ENCODE results near the gene GAREM1.
"Not testable (repeated sequence)": the region's sequence is repeated elsewhere in the genome, so short reads cannot be mapped to it uniquely, and the experiment has no call there.

The GAREM1 gene

DNA sequence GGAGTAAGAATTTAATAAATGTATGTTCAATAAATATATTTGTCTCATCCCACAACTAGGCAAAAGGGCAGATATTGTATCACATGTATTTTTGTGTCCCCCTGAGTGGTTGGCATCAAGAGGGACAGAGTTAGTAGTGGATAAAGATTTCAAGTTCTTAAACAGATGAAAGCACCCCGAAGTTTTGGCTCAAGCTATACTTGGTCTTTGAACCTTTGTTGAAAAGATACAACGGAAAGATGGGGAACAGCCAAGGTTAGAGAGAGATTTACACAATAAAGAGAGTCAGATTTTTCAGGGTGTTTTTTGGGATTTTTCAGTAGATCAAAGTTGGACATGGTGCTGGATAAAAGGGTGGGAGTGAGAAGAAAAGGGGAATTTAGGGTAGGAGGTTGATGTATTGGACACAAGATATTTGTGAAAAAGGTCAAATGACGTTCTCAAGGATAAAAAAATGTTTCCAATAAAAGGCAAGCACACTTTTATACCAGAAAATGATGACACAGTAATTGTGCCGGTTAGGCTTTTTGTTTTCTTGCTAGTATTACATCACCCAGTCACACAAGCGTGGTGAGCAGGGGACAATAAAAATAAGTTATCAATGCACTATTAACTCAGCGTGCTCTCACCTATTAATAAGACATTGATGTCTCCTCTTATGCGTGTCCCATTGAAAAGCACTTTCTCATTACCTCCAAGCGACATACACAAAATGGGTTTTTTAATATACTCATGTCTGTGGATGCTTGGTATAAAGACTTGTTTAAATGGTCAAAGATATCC is 221.3 kb downstream of the GAREM1 start:
- no peak for DNase-seq

DNA sequence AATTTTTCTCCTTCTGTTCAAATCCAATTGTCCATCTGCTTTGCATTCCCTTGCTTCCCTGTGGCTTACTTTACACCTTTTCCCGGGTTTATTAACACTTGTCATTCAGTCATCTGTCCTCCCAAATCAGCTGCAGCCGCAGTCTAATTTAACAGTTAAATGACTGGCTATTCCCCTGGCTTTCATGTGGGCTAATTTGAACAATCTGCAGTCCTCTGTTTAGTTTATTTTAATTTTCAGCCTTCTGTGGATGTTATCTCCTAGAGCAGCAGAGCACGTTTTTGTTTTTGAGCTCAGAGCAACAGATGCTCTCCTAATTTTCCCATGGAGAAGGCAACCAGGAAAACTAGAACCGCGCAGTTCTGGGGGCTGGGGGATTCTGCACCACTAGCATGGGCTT is 225.8 kb downstream of the GAREM1 start:
- DNase-seq, result no peak

DNA sequence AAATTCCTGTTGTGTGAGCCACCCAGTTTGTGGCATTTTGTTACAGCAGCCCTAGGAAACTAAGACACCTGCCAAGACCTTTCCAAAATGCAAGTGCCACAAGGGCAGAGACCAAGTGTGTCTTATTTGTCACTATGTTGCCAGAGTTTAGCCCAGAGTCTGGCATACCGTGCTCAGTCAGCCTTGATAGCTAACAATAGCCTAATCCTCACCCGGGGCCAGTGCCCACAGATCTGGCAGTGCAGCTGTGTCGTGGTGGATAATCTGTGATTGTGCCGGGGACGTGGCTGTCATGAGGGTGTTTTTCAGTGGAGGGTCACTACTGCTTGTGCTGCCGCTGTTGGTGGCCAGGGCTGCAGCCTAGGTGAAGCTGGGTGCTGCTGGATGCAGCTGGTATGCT is 227.3 kb downstream of the GAREM1 start:
- DNase-seq, result no peak

DNA sequence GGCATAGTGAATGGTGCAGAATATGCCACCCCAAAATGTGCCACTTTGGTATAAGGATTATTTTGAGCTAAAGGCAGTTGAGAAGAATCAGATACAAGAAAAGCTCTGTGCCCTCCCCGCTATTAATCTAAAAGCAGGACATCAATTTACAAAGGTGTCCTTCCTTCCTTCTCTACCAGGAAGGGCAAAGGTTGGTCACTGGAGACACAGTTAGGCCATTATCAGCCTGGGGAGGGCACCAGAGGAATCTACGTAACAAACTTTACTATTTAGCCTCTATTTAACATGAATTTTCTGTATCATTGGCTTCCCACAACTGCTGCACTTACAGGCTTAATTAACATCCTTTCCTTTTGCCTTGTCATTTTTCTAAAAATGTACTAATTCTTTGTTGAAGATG is 228.3 kb downstream of the GAREM1 start:
- no peak for DNase-seq

DNA sequence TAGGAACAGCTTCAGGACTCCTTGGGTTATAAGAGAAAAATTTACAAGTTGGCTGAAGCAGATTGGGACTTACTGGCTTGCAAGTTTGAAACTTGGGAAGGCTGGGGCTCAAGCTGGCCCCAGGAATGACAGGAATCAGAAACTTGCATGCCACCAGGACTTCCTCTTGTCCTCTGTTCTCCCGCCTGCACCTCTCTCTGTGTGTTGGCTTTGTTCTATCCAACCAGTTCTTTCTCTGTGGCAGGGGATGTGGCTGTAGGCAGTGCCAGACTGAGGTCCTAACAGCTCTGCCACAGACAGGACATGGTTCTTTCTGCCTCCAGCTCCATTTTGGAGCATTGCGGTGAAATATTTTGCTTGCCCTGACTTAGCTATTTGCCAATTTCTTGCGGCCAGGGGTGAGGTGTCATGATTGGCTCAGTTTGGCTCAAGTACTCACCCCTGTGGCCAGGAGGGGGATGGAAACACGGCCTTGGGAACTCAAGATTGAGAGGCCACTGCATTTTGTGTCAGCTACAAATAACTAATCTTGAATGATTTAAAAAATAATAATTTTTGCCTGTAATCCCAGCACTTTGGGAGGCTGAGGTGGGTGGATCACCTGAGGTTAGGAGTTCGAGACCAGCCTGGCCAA is 231.9 kb downstream of the GAREM1 start:
- DNase-seq, result no peak

DNA sequence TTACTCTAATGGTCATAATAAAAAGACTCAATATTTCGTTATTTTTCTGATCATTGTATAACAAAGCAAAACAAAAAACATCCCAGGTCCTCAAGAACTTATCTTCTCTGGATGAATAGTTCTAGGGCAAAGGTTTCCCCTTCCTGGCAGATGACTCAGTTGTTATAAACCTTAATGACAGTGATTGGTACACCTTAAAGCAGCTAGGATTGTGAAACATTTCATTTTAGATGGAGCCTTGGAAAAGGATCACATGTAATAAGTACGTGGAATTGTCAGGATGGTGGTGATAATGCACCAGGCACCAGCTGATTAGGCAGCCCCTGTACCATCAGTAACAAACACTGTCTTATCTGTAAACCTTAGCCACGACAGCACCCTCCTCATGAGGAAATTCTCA is 233.6 kb downstream of the GAREM1 start:
- DNase-seq, result no peak

DNA sequence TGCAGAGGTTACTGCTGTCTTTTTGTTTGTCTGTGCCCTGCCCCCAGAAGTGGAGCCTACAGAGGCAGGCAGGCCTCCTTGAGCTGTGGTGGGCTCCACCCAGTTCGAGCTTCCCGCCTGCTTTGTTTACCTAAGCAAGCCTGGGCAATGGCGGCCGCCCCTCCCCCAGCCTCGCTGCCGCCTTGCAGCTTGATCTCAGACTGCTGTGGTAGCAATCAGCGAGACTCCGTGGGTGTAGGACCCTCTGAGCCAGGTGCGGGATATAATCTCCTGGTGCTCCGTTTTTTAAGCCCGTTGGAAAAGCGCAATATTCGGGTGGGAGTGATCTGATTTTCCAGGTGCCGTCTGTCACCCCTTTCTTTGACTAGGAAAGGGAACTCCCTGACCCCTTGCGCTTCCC is 237.3 kb downstream of the GAREM1 start:
- DNase-seq, result not testable (repeated sequence)

DNA sequence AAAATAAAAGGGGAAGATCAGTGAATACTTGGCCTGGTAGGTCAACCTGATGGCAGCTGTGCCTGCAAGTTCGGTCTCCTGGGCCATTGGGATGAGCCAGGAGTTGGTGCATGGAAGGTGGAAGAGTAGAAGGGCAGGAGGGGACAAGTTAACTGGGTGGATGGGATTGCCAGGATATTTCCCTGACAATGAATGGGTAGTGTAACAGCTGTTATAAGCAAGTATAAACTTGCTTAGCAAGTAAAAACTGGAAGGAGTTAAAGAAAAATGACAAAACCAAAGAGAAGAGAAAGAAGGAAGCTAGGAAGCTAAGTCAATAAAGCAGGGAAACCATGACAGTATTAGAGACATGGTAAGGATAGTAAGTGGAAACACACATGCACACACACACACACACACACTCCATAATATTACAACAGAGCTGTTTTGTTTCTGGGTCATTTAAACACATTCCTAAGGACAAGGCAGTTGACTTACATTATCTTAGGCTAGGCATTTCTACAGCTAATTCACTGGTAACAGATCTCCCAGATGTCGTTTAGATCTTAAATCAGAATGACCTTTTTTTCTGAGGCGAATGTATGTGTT is 251.2 kb downstream of the GAREM1 start:
- DNase-seq, result no peak

DNA sequence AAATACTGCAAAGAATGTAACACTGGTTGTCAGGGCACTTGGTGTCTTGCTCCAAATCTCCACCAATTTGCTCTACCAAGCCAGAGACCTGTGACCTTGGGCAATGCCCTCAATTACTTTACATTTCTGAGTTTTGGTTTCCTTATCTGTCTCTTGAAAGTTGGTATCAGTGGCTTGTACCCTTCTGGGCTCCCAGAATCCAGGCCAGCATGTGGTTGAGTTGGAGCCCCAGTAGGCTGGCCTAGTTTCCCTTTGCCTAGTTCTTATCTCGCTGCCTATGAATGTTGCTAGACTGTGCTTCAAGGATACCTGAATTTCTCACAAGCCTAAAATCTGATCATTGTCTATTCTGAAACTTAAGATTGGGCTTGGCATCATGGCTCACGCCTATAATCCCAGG is 254.3 kb downstream of the GAREM1 start:
- DNase-seq, result no peak

DNA sequence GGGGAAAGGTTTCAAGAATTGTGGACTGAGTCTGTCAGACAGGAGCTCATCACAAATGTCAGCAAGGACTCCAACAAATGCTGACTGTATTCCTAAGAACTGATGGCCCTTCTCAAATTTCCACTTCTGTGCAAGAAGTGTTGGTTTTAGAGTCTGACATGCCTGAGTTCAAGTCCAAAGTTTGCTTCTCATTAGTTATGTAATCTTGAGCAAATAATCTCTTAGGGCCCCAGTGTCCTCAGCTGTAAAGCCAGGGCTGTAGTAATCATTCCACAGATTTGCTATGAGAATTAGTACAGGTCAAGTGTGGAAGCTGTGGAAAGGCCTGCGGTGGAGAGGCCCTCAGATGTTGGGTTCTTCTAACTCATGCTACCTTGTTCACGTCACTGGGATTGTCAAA is 257.0 kb downstream of the GAREM1 start:
- no peak for DNase-seq
